Sigmoid colon (tissue), 7 donors: ENCODE results near the gene FREM1. TPM values are rescaled to one million over a fixed set of nuclear protein-coding genes. Genes with fewer than 3 reads are reported as not detected.

Experiments
- DNase-seq: peaks from one replicate; pipeline ENCODE4 v3.0.0-alpha.2; 2019
- H3K27ac ChIP-seq, 4 donors: fragments of 200-600 bp; sonication (generic); one replicate each; pipeline ENCODE4 v1.5.1; 2016 to 2019; ENCODE audit warnings: mild to moderate bottlenecking in 1 of 4
- H3K27me3 ChIP-seq, 3 donors: fragments of 200-600 bp; sonication (generic); one replicate each; pipeline ENCODE4 v1.5.1; 2019; ENCODE audit warnings: mild to moderate bottlenecking in 1 of 3
- H3K36me3 ChIP-seq, 4 donors: fragments of 200-600 bp; sonication (generic); one replicate each; pipeline ENCODE4 v1.5.1; 2016 to 2019
- H3K4me1 ChIP-seq, 4 donors: fragments of 200-600 bp; sonication (generic); one replicate each; pipeline ENCODE4 v1.5.1; 2017 to 2019
- H3K4me3 ChIP-seq, 4 donors: fragments of 200-600 bp; sonication (generic); one replicate each; pipeline ENCODE4 v1.5.1; 2017 to 2019; ENCODE audit warnings: mild to moderate bottlenecking in 2 of 4, moderate library complexity in 1 of 4
- H3K9me3 ChIP-seq, 4 donors: fragments of 200-600 bp in 3 of 4; sonication (generic) in 3 of 4; one replicate each; pipeline versions ENCODE4 v1.5.1 to v1.6.1; 2013 to 2019
- EP300 ChIP-seq, 4 donors: sonication (generic); formaldehyde crosslinking; IDR thresholded peaks; one replicate each; pipeline ENCODE4 v1.6.1; 2017; ENCODE audit warnings: antibody characterized with exemption in 4 of 4
- POLR2A ChIP-seq, 2 donors: fragments of 450-650 bp; IDR thresholded peaks; one replicate each; pipeline ENCODE4 v1.6.1; 2016; ENCODE audit warnings: antibody characterized with exemption in 2 of 2, mild to moderate bottlenecking in 2 of 2, moderate library complexity in 2 of 2
- POLR2AphosphoS5 ChIP-seq, 4 donors: sonication (generic); formaldehyde crosslinking; IDR thresholded peaks; one replicate each; pipeline ENCODE4 v1.6.1; 2017; ENCODE audit warnings: antibody characterized with exemption in 4 of 4
- WGBS, 2 donors: extraction: QIAGEN DNeasy Blood & Tissue Kit; methylation state at CpG; one replicate each; pipeline ENCODE4 v1.1.7; 2013; 5-methylcytosine and 5-hydroxymethylcytosine counted together
- intact Hi-C: fragments of 100-400 bp; cut with DNase I; formaldehyde crosslinking; loops from one replicate; pipeline ENCODE4 v1.15.1; 2023
- polyA plus RNA-seq, 3 donors: library from polyadenylated mRNA; stranded (reverse); fragments of 200-250 nt; gene quantifications; one replicate each; pipeline ENCODE4 v1.2.3, GENCODE V29; 2013
- total RNA-seq, 4 donors: library from RNA; depleted of rRNA; stranded (reverse); fragments of >200 nt; gene quantifications; one replicate each; pipeline ENCODE4 v1.1.0, GENCODE V29; 2016
- TF ChIP-seq, protein P1 (sequence below), 4 experiments: fragments of 450-650 bp in 3 of 4; fragments of 200-600 bp in 1 of 4; IDR thresholded peaks; one replicate each; pipeline ENCODE4 v1.5.1; 2016 to 2019; ENCODE audit warnings: antibody characterized with exemption in 4 of 4, mild to moderate bottlenecking in 3 of 4, moderate library complexity in 2 of 4
- donor health status: healthy with polysubstance abuse.
- donor health status: Bipolar disorder and iron deficiency.
- donor health status: healthy.

The FREM1 gene
- total and polyA plus RNA-seq, 7 donors = 0.96 to 45.1 (median 11.4) TPM; not detected in 1

GRCh38 chr9:14891332-14891731, 18.9 kb downstream of the FREM1 start:
- intact Hi-C loops = no loop called here
- TF ChIP-seq EP300 (IDR thresholded peaks at IDR 0.05) (no peak), POLR2AphosphoS5 (IDR thresholded peaks at IDR 0.05) (no peak)
- H3K27me3 ChIP-seq = no peaks in the 10 kb centered on the region
- 92 to 93% methylated on average over 1 of the region's 1 CpG for WGBS, 2 donors
- H3K27ac ChIP-seq = no peak overlapping the region
- DNase-seq = no peak
- no peaks in the 10 kb centered on the region for H3K9me3 ChIP-seq
- H3K4me3 ChIP-seq = no peak overlapping the region
- no peaks in the 10 kb centered on the region for H3K36me3 ChIP-seq
- H3K4me1 ChIP-seq = peaks cover 0 to 17% (median 6%) of the 10 kb centered on the region in 4 donors

- H3K9me3 ChIP-seq = no peaks in the 10 kb centered on the region
- TF ChIP-seq POLR2A (IDR thresholded peaks at IDR 0.05) = no peak
- TF ChIP-seq, protein P1, sequence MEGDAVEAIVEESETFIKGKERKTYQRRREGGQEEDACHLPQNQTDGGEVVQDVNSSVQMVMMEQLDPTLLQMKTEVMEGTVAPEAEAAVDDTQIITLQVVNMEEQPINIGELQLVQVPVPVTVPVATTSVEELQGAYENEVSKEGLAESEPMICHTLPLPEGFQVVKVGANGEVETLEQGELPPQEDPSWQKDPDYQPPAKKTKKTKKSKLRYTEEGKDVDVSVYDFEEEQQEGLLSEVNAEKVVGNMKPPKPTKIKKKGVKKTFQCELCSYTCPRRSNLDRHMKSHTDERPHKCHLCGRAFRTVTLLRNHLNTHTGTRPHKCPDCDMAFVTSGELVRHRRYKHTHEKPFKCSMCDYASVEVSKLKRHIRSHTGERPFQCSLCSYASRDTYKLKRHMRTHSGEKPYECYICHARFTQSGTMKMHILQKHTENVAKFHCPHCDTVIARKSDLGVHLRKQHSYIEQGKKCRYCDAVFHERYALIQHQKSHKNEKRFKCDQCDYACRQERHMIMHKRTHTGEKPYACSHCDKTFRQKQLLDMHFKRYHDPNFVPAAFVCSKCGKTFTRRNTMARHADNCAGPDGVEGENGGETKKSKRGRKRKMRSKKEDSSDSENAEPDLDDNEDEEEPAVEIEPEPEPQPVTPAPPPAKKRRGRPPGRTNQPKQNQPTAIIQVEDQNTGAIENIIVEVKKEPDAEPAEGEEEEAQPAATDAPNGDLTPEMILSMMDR (IDR thresholded peaks at IDR 0.05) = no peak
- no peak for TF ChIP-seq POLR2AphosphoS5 (IDR thresholded peaks at IDR 0.05)
- no peak for TF ChIP-seq EP300 (IDR thresholded peaks at IDR 0.05)
- no peaks in the 10 kb centered on the region for H3K27me3 ChIP-seq
- H3K36me3 ChIP-seq = no peaks in the 10 kb centered on the region
- no peak for DNase-seq
- intact Hi-C loops = no loop called here
- peak overlapping the region in 2 of 4 donors; percentile 2 to 15 for H3K27ac ChIP-seq
- no peak overlapping the region for H3K4me3 ChIP-seq
- H3K4me1 ChIP-seq = peaks cover 0 to 11% (median 6%) of the 10 kb centered on the region in 4 donors
- 81 to 86% methylated on average over 3 of the region's 3 CpGs for WGBS, 2 donors
Measured at GRCh38 chr9:14889451-14889850, 20.8 kb downstream of the FREM1 start.

DNA sequence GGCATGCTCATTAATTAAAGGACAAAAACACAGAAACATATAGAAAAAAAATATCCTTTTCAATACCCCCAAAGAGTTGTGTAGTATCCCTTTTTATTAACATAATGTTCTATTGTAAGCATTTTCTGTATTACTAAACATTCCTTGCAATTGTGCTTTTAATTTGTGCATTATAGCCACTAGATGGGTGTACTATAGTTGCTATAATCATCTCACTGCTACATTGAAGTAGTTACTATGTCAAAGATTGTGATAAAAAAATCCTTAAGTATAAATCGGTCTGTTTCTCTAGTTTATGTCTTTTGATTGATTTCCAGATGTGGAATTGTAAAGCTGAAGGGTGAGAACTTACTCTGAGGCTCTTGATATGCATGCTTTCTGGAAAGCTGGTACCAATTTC, 21.4 kb downstream of the FREM1 start:
- H3K9me3 ChIP-seq = no peaks in the 10 kb centered on the region
- no peaks in the 10 kb centered on the region for H3K27me3 ChIP-seq
- peak overlapping the region in 1 of 4 donors; percentile 2 for H3K27ac ChIP-seq
- no peak for TF ChIP-seq EP300 (IDR thresholded peaks at IDR 0.05)
- TF ChIP-seq, protein P1 (IDR thresholded peaks at IDR 0.05) = no peak
- H3K4me3 ChIP-seq = no peak overlapping the region
- no peaks in the 10 kb centered on the region for H3K36me3 ChIP-seq
- WGBS, 2 donors = 7 to 47% methylated on average over 1 of the region's 1 CpG
- intact Hi-C loops = no loop called here
- H3K4me1 ChIP-seq = peaks cover 0 to 11% (median 7%) of the 10 kb centered on the region in 4 donors
- DNase-seq = no peak

- intact Hi-C loops = no loop called here
- Histone ChIP-seq H3K27ac (no peak overlapping the region), H3K36me3 (no peaks in the 10 kb centered on the region), H3K9me3 (no peaks in the 10 kb centered on the region), H3K27me3 (no peaks in the 10 kb centered on the region), H3K4me1 (peaks cover 0 to 16% (median 11%) of the 10 kb centered on the region in 4 donors), H3K4me3 (no peak overlapping the region)
- WGBS, 2 donors = 11 to 74% methylated on average over 1 of the region's 1 CpG
- no peak for DNase-seq
- TF ChIP-seq EP300 (IDR thresholded peaks at IDR 0.05) (no peak), POLR2A (IDR thresholded peaks at IDR 0.05) (no peak), POLR2AphosphoS5 (IDR thresholded peaks at IDR 0.05) (no peak)
- TF ChIP-seq, protein P1 (IDR thresholded peaks at IDR 0.05) = no peak
Measured at GRCh38 chr9:14888272-14888671, 22.0 kb downstream of the FREM1 start.

DNA sequence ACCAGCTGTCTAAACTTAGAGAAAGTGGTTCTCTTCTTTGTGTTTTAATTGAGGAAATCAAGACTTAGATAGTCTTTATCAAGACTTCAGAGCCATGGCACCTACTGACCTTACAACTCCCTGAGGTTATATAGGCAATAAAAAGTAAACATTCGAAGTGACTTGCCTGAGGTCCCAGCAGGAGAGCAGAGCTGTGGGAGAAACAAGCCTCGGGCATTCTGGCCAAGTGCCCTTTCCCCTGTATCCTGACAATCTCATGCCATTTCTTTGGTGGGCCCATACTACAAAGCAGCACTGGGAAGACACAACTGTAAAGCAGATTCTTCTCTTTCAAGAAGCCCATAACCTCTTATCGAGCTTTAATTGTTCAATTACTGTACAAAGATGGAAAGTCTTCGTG, 23.1 kb downstream of the FREM1 start:
- intact Hi-C loops = no loop called here
- no peaks in the 10 kb centered on the region for H3K9me3 ChIP-seq
- 16 to 52% methylated on average over 4 of the region's 4 CpGs for WGBS, 2 donors
- H3K4me1 ChIP-seq = peaks cover 0 to 17% (median 14%) of the 10 kb centered on the region in 4 donors
- no peaks in the 10 kb centered on the region for H3K27me3 ChIP-seq
- no peak for DNase-seq
- H3K36me3 ChIP-seq = no peaks in the 10 kb centered on the region
- H3K4me3 ChIP-seq = no peak overlapping the region
- TF ChIP-seq, protein P1 (IDR thresholded peaks at IDR 0.05) = no peak
- peak overlapping the region in 1 of 4 donors; percentile 4 for H3K27ac ChIP-seq
